ENCODE results near the gene TOGARAM2.

Gene TOGARAM2

GRCh38 chr2:29023188-29023587 is 42.1 kb downstream of the TOGARAM2 start:
- H3K27ac Mint-ChIP-seq = no peak overlapping the region
- DNase-seq = no peak
- H3K36me3 Mint-ChIP-seq (ENCODE audit: low read depth) = no peaks in the 10 kb centered on the region
- H3K9me3 Mint-ChIP-seq = no peaks in the 10 kb centered on the region
- H3K4me3 Mint-ChIP-seq = no peak overlapping the region
- H3K4me1 Mint-ChIP-seq = peaks cover 59% of the 10 kb centered on the region
- TF ChIP-seq CTCF (IDR thresholded peaks at IDR 0.05) = no peak
- H3K27me3 Mint-ChIP-seq (ENCODE audit: low read depth, poor library complexity) = peaks cover 7% of the 10 kb centered on the region

GRCh38 chr2:29024882-29025430 is 43.9 kb downstream of the TOGARAM2 start:
- no peak for TF ChIP-seq CTCF (IDR thresholded peaks at IDR 0.05)
- H3K4me3 Mint-ChIP-seq = no peak overlapping the region
- peaks cover 53% of the 10 kb centered on the region for H3K4me1 Mint-ChIP-seq
- peaks cover 10% of the 10 kb centered on the region for H3K27me3 Mint-ChIP-seq (ENCODE audit: low read depth, poor library complexity)
- H3K9me3 Mint-ChIP-seq = no peaks in the 10 kb centered on the region
- H3K36me3 Mint-ChIP-seq (ENCODE audit: low read depth) = no peaks in the 10 kb centered on the region
- H3K27ac Mint-ChIP-seq = no peak overlapping the region
- no peak for DNase-seq

- Mint-ChIP-seq H3K27ac (no peak overlapping the region), H3K27me3 (ENCODE audit: low read depth, poor library complexity) (peaks cover 17% of the 10 kb centered on the region), H3K9me3 (no peaks in the 10 kb centered on the region), H3K36me3 (ENCODE audit: low read depth) (no peaks in the 10 kb centered on the region), H3K4me1 (peaks cover 46% of the 10 kb centered on the region), H3K4me3 (no peak overlapping the region)
- TF ChIP-seq CTCF (IDR thresholded peaks at IDR 0.05) = no peak
- no peak for DNase-seq
Observed at GRCh38 chr2:29025711-29026110, 44.6 kb downstream of the TOGARAM2 start.

GRCh38 chr2:29031046-29031445 is 49.9 kb downstream of the TOGARAM2 start:
- Mint-ChIP-seq H3K4me1 (peaks cover 3% of the 10 kb centered on the region), H3K4me3 (no peak overlapping the region), H3K27ac (no peak overlapping the region), H3K27me3 (ENCODE audit: low read depth, poor library complexity) (peaks cover 28% of the 10 kb centered on the region), H3K36me3 (ENCODE audit: low read depth) (no peaks in the 10 kb centered on the region), H3K9me3 (no peaks in the 10 kb centered on the region)
- no peak for TF ChIP-seq CTCF (IDR thresholded peaks at IDR 0.05)
- no peak for DNase-seq

GRCh38 chr2:29032189-29032588 is 51.1 kb downstream of the TOGARAM2 start:
- DNase-seq = no peak
- H3K4me3 Mint-ChIP-seq = no peak overlapping the region
- no peak for TF ChIP-seq CTCF (IDR thresholded peaks at IDR 0.05)
- H3K27me3 Mint-ChIP-seq (ENCODE audit: low read depth, poor library complexity) = peaks cover 31% of the 10 kb centered on the region
- no peaks in the 10 kb centered on the region for H3K4me1 Mint-ChIP-seq
- H3K36me3 Mint-ChIP-seq (ENCODE audit: low read depth) = no peaks in the 10 kb centered on the region
- no peaks in the 10 kb centered on the region for H3K9me3 Mint-ChIP-seq
- no peak overlapping the region for H3K27ac Mint-ChIP-seq

GRCh38 chr2:29033172-29033571 is 52.1 kb downstream of the TOGARAM2 start:
- no peak overlapping the region for H3K4me3 Mint-ChIP-seq
- no peaks in the 10 kb centered on the region for H3K9me3 Mint-ChIP-seq
- no peak for DNase-seq
- no peaks in the 10 kb centered on the region for H3K4me1 Mint-ChIP-seq
- TF ChIP-seq CTCF (IDR thresholded peaks at IDR 0.05) = no peak
- no peaks in the 10 kb centered on the region for H3K36me3 Mint-ChIP-seq (ENCODE audit: low read depth)
- H3K27me3 Mint-ChIP-seq (ENCODE audit: low read depth, poor library complexity) = peaks cover 39% of the 10 kb centered on the region
- no peak overlapping the region for H3K27ac Mint-ChIP-seq

Data from nephron progenitor cell (in vitro differentiated cells).